Measurements from ENCODE around the gene ZNF701.
"Not testable (repeated sequence)": the region's sequence is repeated elsewhere in the genome, so short reads cannot be mapped to it uniquely, and the experiment has no call there.

ZNF701 gene

GRCh38 chr19:52570000-52570861, at the start of gene ZNF701:
Gene ZNF701 (plus strand): TSS chr19:52570287. CDS start chr19:52574148, 3,861 bp downstream.
- peak; percentile 33 for DNase-seq

GRCh38 chr19:52522551-52522950, 47.5 kb upstream of the ZNF701 start:
- no peak for DNase-seq

- no peak for DNase-seq
Measured at GRCh38 chr19:52524086-52524485, 46.0 kb upstream of the ZNF701 start.

GRCh38 chr19:52527134-52527955, 42.7 kb upstream of the ZNF701 start, which contains the start of gene ZNF808:
Gene ZNF808 (plus strand): TSS chr19:52527668. CDS start chr19:52543285, 15,617 bp downstream.
- peak; percentile 38 for DNase-seq

GRCh38 chr19:52527956-52528351, 42.1 kb upstream of the ZNF701 start:
- no peak for DNase-seq

GRCh38 chr19:52532480-52532879, 37.6 kb upstream of the ZNF701 start:
- DNase-seq = no peak

GRCh38 chr19:52533901-52534300, 36.2 kb upstream of the ZNF701 start:
- DNase-seq = no peak

GRCh38 chr19:52535385-52535770, 34.7 kb upstream of the ZNF701 start:
- not testable (repeated sequence) for DNase-seq

- DNase-seq = no peak
Measured at GRCh38 chr19:52535771-52536447, 34.2 kb upstream of the ZNF701 start.

- DNase-seq = no peak
Measured at GRCh38 chr19:52536448-52536800, 33.7 kb upstream of the ZNF701 start.

- DNase-seq = not testable (repeated sequence)
Measured at GRCh38 chr19:52538815-52539214, 31.3 kb upstream of the ZNF701 start.

GRCh38 chr19:52541176-52541575, 28.9 kb upstream of the ZNF701 start:
- DNase-seq = not testable (repeated sequence)

GRCh38 chr19:52541608-52542007, 28.5 kb upstream of the ZNF701 start:
- DNase-seq = no peak

- DNase-seq = not testable (repeated sequence)
Measured at GRCh38 chr19:52542541-52542940, 27.5 kb upstream of the ZNF701 start.

- DNase-seq = no peak
Measured at GRCh38 chr19:52542984-52543664, 27.0 kb upstream of the ZNF701 start.

GRCh38 chr19:52554216-52554971, 15.7 kb upstream of the ZNF701 start:
- DNase-seq = no peak

GRCh38 chr19:52557231-52557995, 12.7 kb upstream of the ZNF701 start:
- no peak for DNase-seq

GRCh38 chr19:52558732-52559445, 11.2 kb upstream of the ZNF701 start:
- not testable (repeated sequence) for DNase-seq

GRCh38 chr19:52561611-52562010, 8.5 kb upstream of the ZNF701 start:
- DNase-seq = not testable (repeated sequence)

GRCh38 chr19:52566121-52566520, 4.0 kb upstream of the ZNF701 start:
- DNase-seq = no peak
